CD4-positive, alpha-beta memory T cell (primary cell): Measurements from ENCODE around the gene BNC1. TPM values are rescaled to one million over a fixed set of nuclear protein-coding genes. Genes with fewer than 3 reads are reported as not detected.

ENCODE experiments used
- CTCF ChIA-PET: fragments of 350-600 bp; sonication (Branson Sonifier 250); formaldehyde crosslinking; loops from one replicate; lab custom pipeline; 2021; ENCODE audit warnings: inconsistent platforms; ENCODE audit not compliant: partially characterized antibody; lab: Charles Lee
- POLR2A ChIA-PET: fragments of 350-600 bp; sonication (Branson Sonifier 250); formaldehyde crosslinking; loops from one replicate; lab custom pipeline; 2021; ENCODE audit not compliant: partially characterized antibody; lab: Charles Lee
- DNase-seq, 5 donors: peaks; one replicate each; pipeline versions ENCODE4 v3.0.0 to v3.0.0-alpha.2; 2020 to 2022; ENCODE audit warnings: mixed read lengths in 1 of 5
- H3K27ac ChIP-seq: one replicate; pipeline ENCODE4 v1.7.0; 2013; ENCODE audit warnings: low read depth, low read length
- H3K27me3 ChIP-seq: 2 replicates; pipeline ENCODE4 v1.7.0; 2013; ENCODE audit warnings: mild to moderate bottlenecking, low read length, moderate library complexity; ENCODE audit not compliant: insufficient read depth
- H3K36me3 ChIP-seq: 2 replicates; pipeline ENCODE4 v1.7.0; 2013; ENCODE audit warnings: mild to moderate bottlenecking, low read length, moderate library complexity; ENCODE audit not compliant: insufficient read depth
- H3K4me1 ChIP-seq: 2 replicates; pipeline ENCODE4 v1.7.0; 2013; ENCODE audit warnings: mild to moderate bottlenecking, low read length, moderate library complexity; ENCODE audit not compliant: insufficient read depth
- H3K4me3 ChIP-seq, 2 donors: one replicate each; pipeline ENCODE4 v1.7.0; 2013; ENCODE audit warnings: low read length in 2 of 2, mild to moderate bottlenecking in 1 of 2
- H3K9me3 ChIP-seq, 2 donors: one replicate each; pipeline ENCODE4 v1.7.0; 2013; ENCODE audit warnings: low read length in 2 of 2, control low read depth in 1 of 2; ENCODE audit not compliant: control insufficient read depth in 1 of 2
- H3K27ac Mint-ChIP-seq, 7 donors: one replicate each; pipeline ENCODE4 v1.8.0; 2020 to 2021; ENCODE audit warnings: mixed read lengths in 7 of 7, mild to moderate bottlenecking in 6 of 7, inconsistent platforms in 3 of 7, moderate library complexity in 3 of 7
- H3K27me3 Mint-ChIP-seq, 2 donors: one replicate each; pipeline ENCODE4 v1.8.0; 2020 to 2021; ENCODE audit warnings: mixed read lengths in 2 of 2
- H3K36me3 Mint-ChIP-seq, 2 donors: one replicate each; pipeline ENCODE4 v1.8.0; 2020 to 2021; ENCODE audit warnings: mixed read lengths in 2 of 2, inconsistent platforms in 1 of 2, mild to moderate bottlenecking in 1 of 2
- H3K4me1 Mint-ChIP-seq, 4 donors: one replicate each; pipeline ENCODE4 v1.8.0; 2020 to 2021; ENCODE audit warnings: mixed read lengths in 4 of 4, mild to moderate bottlenecking in 1 of 4
- H3K4me3 Mint-ChIP-seq, 8 donors: one replicate each; pipeline ENCODE4 v1.8.0; 2020 to 2021; ENCODE audit warnings: mixed read lengths in 8 of 8, mild to moderate bottlenecking in 7 of 8, moderate library complexity in 6 of 8, inconsistent platforms in 3 of 8
- H3K9me3 Mint-ChIP-seq, 8 donors: one replicate each; pipeline ENCODE4 v1.8.0; 2020 to 2021; ENCODE audit warnings: mixed read lengths in 8 of 8, mild to moderate bottlenecking in 5 of 8, inconsistent platforms in 3 of 8, moderate library complexity in 1 of 8
- intact Hi-C: fragments of 100-400 bp; cut with micrococcal nuclease; formaldehyde crosslinking; loops from one replicate; pipeline ENCODE4 v1.15.1; 2023
- polyA plus RNA-seq, 2 donors: library from polyadenylated mRNA; unstranded; fragments of 300-500 nt; fragmentation: Illumina TruSeq; gene quantifications; one replicate each; pipeline ENCODE4 v1.2.3, GENCODE V29; 2021
- total RNA-seq, 2 experiments: library from RNA; stranded (reverse); gene quantifications; one replicate each; pipeline ENCODE4 v1.2.3, GENCODE V29; 2021

Gene BNC1
- total and polyA plus RNA-seq, 4 experiments from 2014 or later: not detected

DNA sequence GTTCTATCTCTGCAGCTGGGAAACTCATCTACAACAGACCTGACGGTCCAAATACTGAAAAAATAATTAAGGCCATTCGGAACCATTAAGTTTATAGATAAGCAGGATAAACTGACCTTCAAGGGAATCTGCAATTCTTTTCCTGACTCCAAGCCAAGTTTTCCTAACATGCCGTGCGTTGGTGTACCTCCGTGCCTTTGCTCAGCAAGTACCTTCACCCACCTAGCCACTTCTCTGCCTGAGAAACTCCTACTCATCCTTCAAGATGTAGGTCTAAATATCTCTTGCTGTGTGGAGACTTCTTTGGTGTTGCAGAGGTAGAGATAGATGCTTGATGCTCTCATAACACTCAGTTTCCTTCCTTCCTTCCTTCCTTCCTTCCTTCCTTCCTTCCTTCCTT, 24.2 kb upstream of the BNC1 start:
- ChIA-PET CTCF (no interaction called here), POLR2A (no interaction called here)
- Histone ChIP-seq H3K4me3 (no peak overlapping the region), H3K9me3 (no peaks in the 10 kb centered on the region), H3K4me1 (no peaks in the 10 kb centered on the region), H3K27me3 (no peaks in the 10 kb centered on the region), H3K27ac (no peak overlapping the region), H3K36me3 (no peaks in the 10 kb centered on the region)
- no peak for DNase-seq
- no peak overlapping the region for H3K27ac Mint-ChIP-seq
- intact Hi-C loops: no loop called here
- no peaks in the 10 kb centered on the region for H3K9me3 Mint-ChIP-seq
- no peaks in the 10 kb centered on the region for H3K36me3 Mint-ChIP-seq
- H3K4me1 Mint-ChIP-seq: no peaks in the 10 kb centered on the region
- no peak overlapping the region for H3K4me3 Mint-ChIP-seq
- H3K27me3 Mint-ChIP-seq: peaks cover 11 to 15% of the 10 kb centered on the region in 2 donors

- ChIA-PET POLR2A (no interaction called here), CTCF (no interaction called here)
- Histone ChIP-seq H3K4me3 (no peak overlapping the region), H3K36me3 (no peaks in the 10 kb centered on the region), H3K9me3 (no peaks in the 10 kb centered on the region), H3K27me3 (no peaks in the 10 kb centered on the region), H3K27ac (no peak overlapping the region), H3K4me1 (no peaks in the 10 kb centered on the region)
- Mint-ChIP-seq H3K9me3 (no peaks in the 10 kb centered on the region), H3K4me3 (no peak overlapping the region), H3K27me3 (peaks cover 13 to 17% of the 10 kb centered on the region in 2 donors), H3K27ac (no peak overlapping the region), H3K4me1 (no peaks in the 10 kb centered on the region), H3K36me3 (no peaks in the 10 kb centered on the region)
- intact Hi-C loops: no loop called here
- DNase-seq: no peak
Observed at GRCh38 chr15:83306561-83306960, 22.1 kb upstream of the BNC1 start.

DNA sequence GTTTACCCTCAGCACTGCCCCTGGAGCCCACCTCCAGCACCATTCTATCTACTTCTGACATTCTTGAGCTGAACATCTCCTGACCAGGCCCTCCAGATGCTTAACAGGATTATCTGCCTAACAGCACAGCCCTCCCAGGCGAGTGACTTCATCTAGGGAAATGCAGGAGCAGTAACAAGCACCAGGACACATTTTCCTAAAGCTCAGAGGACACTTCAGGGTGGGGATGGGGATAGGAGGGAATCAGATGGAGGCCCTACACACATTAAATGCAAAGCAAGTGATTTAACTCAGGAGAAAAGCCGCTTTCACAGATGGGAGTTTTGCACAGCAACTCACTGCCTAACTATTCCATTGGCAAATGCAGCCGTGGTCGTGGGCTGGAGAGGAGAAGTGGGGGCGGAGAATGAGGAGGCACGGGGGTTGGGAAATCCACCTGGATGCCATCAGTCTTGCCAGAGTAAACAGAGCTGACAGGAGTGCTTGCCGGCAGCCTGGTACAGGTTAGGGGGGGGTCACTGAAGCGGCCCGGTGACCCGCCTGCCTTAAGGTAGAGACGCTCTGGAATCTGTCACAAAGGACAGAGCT, 21.3 kb upstream of the BNC1 start:
- no peak overlapping the region for H3K4me3 ChIP-seq
- no peaks in the 10 kb centered on the region for H3K9me3 ChIP-seq
- Mint-ChIP-seq H3K27ac (no peak overlapping the region), H3K4me3 (no peak overlapping the region), H3K36me3 (no peaks in the 10 kb centered on the region), H3K27me3 (peaks cover 13 to 14% of the 10 kb centered on the region in 2 donors), H3K9me3 (no peaks in the 10 kb centered on the region), H3K4me1 (no peaks in the 10 kb centered on the region)
- H3K27ac ChIP-seq: no peak overlapping the region
- CTCF ChIA-PET: interaction anchor here (1.0 kb wide), 1 partner anchor 57 kb away, joined by 3 read pairs; no protein-coding TSS in a partner anchor
- no peaks in the 10 kb centered on the region for H3K27me3 ChIP-seq
- no peaks in the 10 kb centered on the region for H3K4me1 ChIP-seq
- intact Hi-C loops: no loop called here
- no peak for DNase-seq
- H3K36me3 ChIP-seq: no peaks in the 10 kb centered on the region
- POLR2A ChIA-PET: no interaction called here

DNA sequence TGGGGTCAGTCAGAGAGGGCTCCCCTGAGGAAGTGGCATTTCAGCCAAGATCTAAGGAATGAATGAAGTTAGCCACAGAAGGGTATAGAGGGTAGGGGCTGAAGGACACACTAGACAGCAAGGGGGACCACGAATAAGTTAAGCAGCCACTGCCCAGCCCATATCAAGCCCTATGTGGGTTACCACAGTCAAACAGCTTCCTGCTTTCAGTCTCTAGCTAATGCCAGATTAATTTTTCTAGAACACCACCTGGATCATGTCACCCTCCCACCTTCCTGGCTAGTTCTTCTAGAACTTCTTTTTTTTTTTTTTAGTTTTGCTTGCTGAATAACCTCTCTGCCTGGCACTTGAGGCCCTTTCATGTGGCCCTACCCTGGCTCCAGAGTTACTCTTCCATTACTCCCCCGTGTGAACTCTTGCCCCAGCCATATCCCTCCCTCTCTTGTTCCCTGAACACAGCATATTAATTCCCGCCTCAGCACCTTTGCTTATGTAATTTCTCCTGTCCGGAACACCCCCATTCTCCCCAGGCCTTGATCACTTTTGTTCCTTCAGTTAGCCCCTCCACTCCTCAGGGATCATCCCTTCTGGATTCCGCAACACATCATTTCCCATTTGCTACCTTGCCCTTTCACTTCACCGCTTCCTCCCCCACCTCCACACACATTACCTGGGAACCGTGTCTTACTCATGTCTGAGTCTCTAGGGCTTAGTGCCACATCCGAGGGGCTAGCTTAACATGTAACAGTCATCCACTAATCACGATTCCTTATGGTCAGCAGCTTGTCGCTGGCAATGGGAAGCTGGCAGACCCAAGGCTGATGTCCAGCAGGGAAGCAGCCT, 20.6 kb upstream of the BNC1 start:
- H3K27me3 ChIP-seq: no peaks in the 10 kb centered on the region
- no peaks in the 10 kb centered on the region for H3K9me3 ChIP-seq
- ChIA-PET POLR2A (no interaction called here), CTCF (interaction anchor here (1.0 kb wide), 1 partner anchor 57 kb away, joined by 3 read pairs; no protein-coding TSS in a partner anchor)
- H3K27ac ChIP-seq: no peak overlapping the region
- DNase-seq: no peak
- no peaks in the 10 kb centered on the region for H3K36me3 Mint-ChIP-seq
- no peaks in the 10 kb centered on the region for H3K4me1 ChIP-seq
- no peak overlapping the region for H3K4me3 ChIP-seq
- peaks cover 13 to 14% of the 10 kb centered on the region in 2 donors for H3K27me3 Mint-ChIP-seq
- intact Hi-C loops: no loop called here
- no peaks in the 10 kb centered on the region for H3K9me3 Mint-ChIP-seq
- no peaks in the 10 kb centered on the region for H3K36me3 ChIP-seq
- no peaks in the 10 kb centered on the region for H3K4me1 Mint-ChIP-seq
- H3K27ac Mint-ChIP-seq: no peak overlapping the region
- H3K4me3 Mint-ChIP-seq: no peak overlapping the region

DNA sequence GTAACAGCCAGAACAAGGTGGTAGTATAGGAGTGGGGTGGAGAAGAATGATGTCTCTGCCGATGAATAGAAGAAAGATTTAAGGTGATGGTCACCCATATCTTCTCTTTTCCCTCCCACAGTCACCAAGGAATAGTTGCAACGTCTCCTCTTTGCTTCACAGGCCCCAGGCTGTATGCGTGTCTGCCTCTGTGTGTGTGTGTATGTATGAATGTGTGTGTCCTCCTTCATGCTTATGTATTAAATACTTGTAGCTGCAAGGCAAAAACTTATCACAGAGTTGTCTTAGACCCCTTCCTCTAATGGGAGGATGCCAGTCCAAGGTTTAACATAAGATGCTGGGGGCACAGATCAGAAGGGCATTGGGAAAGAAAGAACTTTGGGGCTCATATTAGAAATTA, 19.1 kb upstream of the BNC1 start:
- intact Hi-C loops: no loop called here
- no peak overlapping the region for H3K27ac Mint-ChIP-seq

GRCh38 chr15:83300826-83301225, 16.4 kb upstream of the BNC1 start:
- intact Hi-C loops: no loop called here
- H3K9me3 Mint-ChIP-seq: peaks cover 0 to 5% (median 1%) of the 10 kb centered on the region in 8 donors
- no peak overlapping the region for H3K4me3 ChIP-seq
- DNase-seq: no peak
- no peak overlapping the region for H3K27ac Mint-ChIP-seq
- H3K27me3 ChIP-seq: no peaks in the 10 kb centered on the region
- no peaks in the 10 kb centered on the region for H3K4me1 Mint-ChIP-seq
- POLR2A ChIA-PET: no interaction called here
- H3K9me3 ChIP-seq: no peaks in the 10 kb centered on the region
- H3K36me3 Mint-ChIP-seq: no peaks in the 10 kb centered on the region
- H3K36me3 ChIP-seq: no peaks in the 10 kb centered on the region
- CTCF ChIA-PET: no interaction called here
- no peaks in the 10 kb centered on the region for H3K4me1 ChIP-seq
- peaks cover 13 to 24% of the 10 kb centered on the region in 2 donors for H3K27me3 Mint-ChIP-seq
- no peak overlapping the region for H3K4me3 Mint-ChIP-seq
- H3K27ac ChIP-seq: no peak overlapping the region

More for the DNA sequence above, 19.1 kb upstream of the BNC1 start:
- no peaks in the 10 kb centered on the region for H3K4me1 ChIP-seq
- POLR2A ChIA-PET: no interaction called here
- CTCF ChIA-PET: no interaction called here
- no peaks in the 10 kb centered on the region for H3K27me3 ChIP-seq
- H3K9me3 ChIP-seq: no peaks in the 10 kb centered on the region
- Mint-ChIP-seq H3K27me3 (peaks cover 13 to 15% of the 10 kb centered on the region in 2 donors), H3K9me3 (peaks cover 0 to 2% (median 0%) of the 10 kb centered on the region in 8 donors), H3K4me3 (no peak overlapping the region), H3K4me1 (no peaks in the 10 kb centered on the region), H3K36me3 (no peaks in the 10 kb centered on the region)
- H3K36me3 ChIP-seq: no peaks in the 10 kb centered on the region
- DNase-seq: no peak
- H3K4me3 ChIP-seq: no peak overlapping the region
- H3K27ac ChIP-seq: no peak overlapping the region

- Mint-ChIP-seq H3K9me3 (peaks cover 0 to 5% (median 1%) of the 10 kb centered on the region in 8 donors), H3K36me3 (no peaks in the 10 kb centered on the region), H3K4me3 (peak overlapping the region in 1 of 8 donors; percentile 50), H3K27me3 (peaks cover 12 to 22% of the 10 kb centered on the region in 2 donors), H3K4me1 (no peaks in the 10 kb centered on the region), H3K27ac (no peak overlapping the region)
- Histone ChIP-seq H3K9me3 (no peaks in the 10 kb centered on the region), H3K4me3 (no peak overlapping the region), H3K36me3 (no peaks in the 10 kb centered on the region), H3K4me1 (no peaks in the 10 kb centered on the region), H3K27me3 (no peaks in the 10 kb centered on the region), H3K27ac (no peak overlapping the region)
- no peak for DNase-seq
- POLR2A ChIA-PET: no interaction called here
- intact Hi-C loops: no loop called here
- CTCF ChIA-PET: no interaction called here
Observed at GRCh38 chr15:83299462-83299861, 15.0 kb upstream of the BNC1 start.
